HTR-8/SVneo (cell line): ENCODE data around the gene CREB3L1.

ENCODE experiments used
- DNase-seq: peaks from one replicate; pipeline ENCODE4 v3.0.0; 2011; ENCODE audit warnings: low spot score, mixed read lengths; ENCODE audit not compliant: insufficient read length
- FAIRE-seq: peaks from 2 replicates; lab custom pipeline; 2011; peaks lifted over from hg19 to GRCh38; lab: Jason Lieb, UNC

The CREB3L1 gene

GRCh38 chr11:46271875-46272815 lies 5.3 kb upstream of the CREB3L1 start:
- FAIRE-seq, result no peak

GRCh38 chr11:46272816-46273427 lies 4.5 kb upstream of the CREB3L1 start:
- FAIRE-seq (no peak), DNase-seq (no peak)

More at GRCh38 chr11:46271875-46272815, 5.3 kb upstream of the CREB3L1 start:
- no peak for DNase-seq

GRCh38 chr11:46273511-46274205 lies 3.8 kb upstream of the CREB3L1 start:
- no peak for FAIRE-seq
- DNase-seq, result no peak

- DNase-seq (no peak), FAIRE-seq (no peak)
These were observed 1.4 kb upstream of the CREB3L1 start for GRCh38 chr11:46275964-46276641.

GRCh38 chr11:46277313-46277621 lies 195 bp upstream of the CREB3L1 start:
- FAIRE-seq, result no peak
- DNase-seq, result no peak

GRCh38 chr11:46278387-46279125 lies 1.1 kb downstream of the CREB3L1 start:
- FAIRE-seq (no peak), DNase-seq (peak; percentile 76)

- DNase-seq (no peak), FAIRE-seq (no peak)
These were observed 2.0 kb downstream of the CREB3L1 start for GRCh38 chr11:46279126-46280099.

GRCh38 chr11:46280706-46281105 lies 3.2 kb downstream of the CREB3L1 start:
- no peak for FAIRE-seq
- no peak for DNase-seq

GRCh38 chr11:46281371-46281831 lies 3.9 kb downstream of the CREB3L1 start:
- FAIRE-seq, result no peak

GRCh38 chr11:46285173-46285572 lies 7.7 kb downstream of the CREB3L1 start:
- no peak for FAIRE-seq
- no peak for DNase-seq

More at GRCh38 chr11:46281371-46281831, 3.9 kb downstream of the CREB3L1 start:
- no peak for DNase-seq

GRCh38 chr11:46285594-46286033 lies 8.2 kb downstream of the CREB3L1 start:
- FAIRE-seq (no peak), DNase-seq (no peak)

- FAIRE-seq (no peak), DNase-seq (no peak)
These were observed 9.3 kb downstream of the CREB3L1 start for GRCh38 chr11:46286789-46287188.

- no peak for FAIRE-seq
- no peak for DNase-seq
These were observed 11.0 kb downstream of the CREB3L1 start for GRCh38 chr11:46288451-46288850.

GRCh38 chr11:46290011-46290410 lies 12.5 kb downstream of the CREB3L1 start:
- no peak for DNase-seq
- FAIRE-seq, result no peak

GRCh38 chr11:46290598-46291309 lies 13.3 kb downstream of the CREB3L1 start:
- DNase-seq, result peak; percentile 93

GRCh38 chr11:46291441-46292150 lies 14.1 kb downstream of the CREB3L1 start:
- FAIRE-seq (no peak), DNase-seq (no peak)

More at GRCh38 chr11:46290598-46291309, 13.3 kb downstream of the CREB3L1 start:
- peak; percentile 80 for FAIRE-seq

- FAIRE-seq (no peak), DNase-seq (no peak)
These were observed 15.6 kb downstream of the CREB3L1 start for GRCh38 chr11:46293066-46293465.
